Activated CD8-positive, alpha-beta memory T cell treated with anti-CD3 and anti-CD28 coated beads for 36 hours (primary cell): Measurements from ENCODE around the gene PCNX2. TPM values are rescaled to one million over a fixed set of nuclear protein-coding genes. Genes with fewer than 3 reads are reported as not detected.

Source experiments
- CTCF ChIA-PET: fragments of 350-600 bp; sonication (Branson Sonifier 250); formaldehyde crosslinking; loops from one replicate; lab custom pipeline; 2021; ENCODE audit warnings: antibody characterized with exemption; lab: Charles Lee
- POLR2A ChIA-PET: fragments of 350-600 bp; sonication (Branson Sonifier 250); formaldehyde crosslinking; loops from one replicate; lab custom pipeline; 2021; ENCODE audit warnings: antibody characterized with exemption; lab: Charles Lee
- total RNA-seq, 2 experiments: library from RNA; stranded (reverse); gene quantifications; one replicate each; pipeline ENCODE4 v1.2.3, GENCODE V29; 2021

PCNX2 gene, protein sequence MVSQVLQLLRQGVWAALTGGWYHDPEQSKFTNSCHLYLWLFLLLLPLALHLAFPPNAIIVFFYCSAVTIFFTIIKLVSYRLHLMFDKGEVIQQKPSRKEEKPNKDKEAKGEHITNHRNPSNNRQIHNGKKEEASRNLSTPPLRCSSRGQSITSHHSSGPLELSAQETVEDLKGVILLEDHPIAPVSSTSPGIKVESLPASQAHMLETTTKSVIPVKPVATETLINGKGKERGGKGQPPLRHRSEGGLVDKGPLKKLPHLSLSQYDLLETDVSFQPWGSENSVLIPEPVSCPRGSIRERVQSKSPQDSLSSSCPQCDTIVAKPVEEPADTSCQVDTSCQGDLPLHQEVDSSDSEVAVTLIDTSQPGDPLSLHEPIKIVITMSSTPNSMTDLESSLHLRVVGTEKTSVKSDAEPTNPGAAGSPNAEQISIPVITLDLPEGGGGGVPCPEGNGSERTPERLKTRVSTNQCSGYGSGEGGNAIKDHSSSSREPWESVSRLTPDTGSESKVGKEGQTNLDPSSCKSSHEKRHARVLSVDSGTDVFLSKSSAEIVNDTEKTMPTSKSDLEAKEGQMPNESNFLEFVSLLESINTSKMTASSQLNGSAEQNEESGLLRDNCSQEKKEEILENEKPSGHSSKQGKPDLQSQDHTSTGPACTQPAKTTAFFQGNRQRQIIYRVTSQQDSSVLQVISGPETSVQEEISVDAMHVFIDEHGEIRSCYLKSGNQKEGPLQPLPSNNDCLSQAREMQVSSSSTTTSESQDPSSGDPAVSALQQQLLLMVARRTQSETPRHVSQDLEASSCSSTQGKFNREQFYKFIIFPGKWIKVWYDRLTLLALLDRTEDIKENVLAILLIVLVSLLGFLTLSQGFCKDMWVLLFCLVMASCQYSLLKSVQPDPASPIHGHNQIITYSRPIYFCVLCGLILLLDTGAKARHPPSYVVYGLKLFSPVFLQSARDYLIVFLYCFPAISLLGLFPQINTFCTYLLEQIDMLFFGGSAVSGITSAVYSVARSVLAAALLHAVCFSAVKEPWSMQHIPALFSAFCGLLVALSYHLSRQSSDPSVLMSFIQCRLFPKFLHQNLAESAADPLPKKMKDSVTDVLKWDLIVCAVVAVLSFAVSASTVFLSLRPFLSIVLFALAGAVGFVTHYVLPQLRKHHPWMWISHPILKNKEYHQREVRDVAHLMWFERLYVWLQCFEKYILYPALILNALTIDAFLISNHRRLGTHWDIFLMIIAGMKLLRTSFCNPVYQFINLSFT (N-terminal part only)
- total RNA-seq, result 10 to 100 TPM; 18.7 to 20.2 TPM

DNA sequence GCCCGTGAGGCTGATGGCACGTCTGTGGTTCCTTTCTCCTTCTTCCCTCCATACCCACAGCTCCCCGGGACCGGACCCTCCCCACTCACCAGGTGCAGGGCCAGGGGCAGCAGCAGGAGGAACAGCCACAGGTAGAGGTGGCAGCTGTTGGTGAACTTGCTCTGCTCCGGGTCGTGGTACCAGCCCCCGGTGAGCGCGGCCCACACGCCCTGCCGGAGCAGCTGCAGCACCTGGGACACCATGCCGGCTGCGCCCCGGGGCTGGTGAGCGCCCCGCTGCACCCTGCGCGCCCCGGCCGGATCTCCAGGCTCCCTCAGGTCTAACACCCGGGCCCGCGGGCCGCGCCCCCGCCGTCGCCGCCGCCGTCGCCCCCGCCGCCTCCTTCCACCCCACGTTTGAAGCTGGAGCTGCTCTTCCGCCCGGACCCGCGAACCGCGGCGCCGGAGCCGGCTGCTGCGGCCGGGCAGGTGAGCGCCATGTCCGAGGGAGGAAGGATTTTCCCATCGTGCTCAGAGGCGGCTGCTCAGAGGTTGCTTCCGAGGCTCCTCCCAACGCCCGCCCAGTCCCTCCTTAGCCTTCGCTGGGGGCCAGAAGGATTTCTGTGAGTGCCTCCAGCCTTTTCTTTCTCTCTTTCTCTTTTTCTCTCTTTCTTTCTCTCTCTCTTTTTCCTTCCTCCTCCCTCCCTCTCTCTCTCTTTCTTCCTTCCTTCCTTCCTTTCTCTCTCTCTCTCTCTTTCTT, at the start of gene PCNX2:
PCNX2 (minus strand) TSS at position 489 of the 738 bp plus-strand sequence; CDS start at position 242, 247 bp downstream.
- CTCF ChIA-PET, result no interaction called here
- POLR2A ChIA-PET, result interaction anchor here (0.6 to 1.4 kb wide), 2 partner anchors 33 to 54 kb away, joined by 3 to 5 read pairs; no protein-coding TSS in a partner anchor

DNA sequence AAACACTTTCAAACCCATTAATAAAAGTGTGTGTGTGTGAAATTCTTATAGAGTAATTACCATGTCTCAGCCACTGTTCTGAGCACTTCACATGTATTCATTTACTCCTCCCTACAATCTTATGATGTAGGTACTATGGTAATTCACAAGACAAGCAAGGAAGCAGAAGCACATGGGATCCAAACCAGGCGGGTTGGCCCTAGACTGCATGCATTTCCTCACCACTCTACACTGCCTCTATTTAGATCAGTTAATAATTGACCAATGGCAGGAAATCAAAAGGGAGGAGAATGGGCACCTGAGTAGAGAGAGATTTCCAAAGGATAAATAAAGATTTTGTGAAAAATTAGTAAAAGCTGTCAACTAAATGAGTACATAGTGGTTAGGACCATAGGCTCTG, 47.7 kb upstream of the PCNX2 start:
- ChIA-PET POLR2A (interaction anchor here (0.5 kb wide), 1 partner anchor 595 kb away, joined by 3 read pairs; no protein-coding TSS in a partner anchor), CTCF (no interaction called here)

DNA sequence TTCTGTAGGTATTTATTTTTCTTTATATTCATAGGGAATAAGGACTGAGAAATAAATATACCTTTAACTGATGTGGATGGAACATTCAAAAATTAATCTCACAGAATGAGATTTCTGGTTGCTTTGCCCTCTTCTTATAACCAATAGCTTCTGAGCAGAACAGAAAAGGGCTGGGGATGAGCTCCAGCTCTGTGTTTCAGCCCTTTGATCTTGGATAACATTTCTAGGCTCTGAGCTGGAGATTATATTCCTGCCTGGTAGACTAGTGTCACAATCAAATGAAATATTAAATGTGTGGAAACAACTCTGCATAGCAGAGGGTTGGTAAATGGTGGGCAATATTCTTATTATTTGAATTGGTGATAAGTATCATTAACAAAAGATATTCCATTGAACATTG, 46.6 kb upstream of the PCNX2 start:
- CTCF ChIA-PET, result no interaction called here

DNA sequence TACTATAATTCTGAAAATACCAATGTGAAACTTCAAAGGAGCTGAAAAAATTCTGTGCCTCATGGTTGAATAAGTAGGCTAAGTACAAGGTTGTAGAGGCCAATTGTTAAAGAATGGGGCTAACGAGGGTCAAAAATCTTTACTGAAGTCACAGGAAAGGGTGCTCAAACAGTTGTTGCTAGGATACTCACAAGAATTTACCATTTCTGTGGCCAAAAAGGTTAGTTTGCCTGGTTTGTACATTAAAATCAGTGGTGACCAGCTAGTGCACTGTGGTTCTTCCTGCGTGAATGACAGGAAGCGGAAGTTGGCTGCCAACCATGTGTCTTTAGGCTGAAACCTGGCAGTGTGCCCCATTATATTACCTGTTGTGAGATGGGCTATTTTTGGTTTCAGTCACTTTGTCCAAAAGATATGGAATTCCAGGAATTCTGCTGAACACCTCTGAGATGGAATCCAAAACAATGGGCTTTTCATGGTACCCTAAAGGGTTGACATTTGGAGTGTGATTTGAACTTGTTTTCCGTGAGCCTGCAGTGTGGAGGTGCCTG, 45.5 kb upstream of the PCNX2 start:
- ChIA-PET CTCF (interaction anchor here (0.8 kb wide), 1 partner anchor 11 kb away, joined by 3 read pairs; no protein-coding TSS in a partner anchor), POLR2A (no interaction called here)

More for the DNA sequence above, 46.6 kb upstream of the PCNX2 start:
- POLR2A ChIA-PET, result no interaction called here

DNA sequence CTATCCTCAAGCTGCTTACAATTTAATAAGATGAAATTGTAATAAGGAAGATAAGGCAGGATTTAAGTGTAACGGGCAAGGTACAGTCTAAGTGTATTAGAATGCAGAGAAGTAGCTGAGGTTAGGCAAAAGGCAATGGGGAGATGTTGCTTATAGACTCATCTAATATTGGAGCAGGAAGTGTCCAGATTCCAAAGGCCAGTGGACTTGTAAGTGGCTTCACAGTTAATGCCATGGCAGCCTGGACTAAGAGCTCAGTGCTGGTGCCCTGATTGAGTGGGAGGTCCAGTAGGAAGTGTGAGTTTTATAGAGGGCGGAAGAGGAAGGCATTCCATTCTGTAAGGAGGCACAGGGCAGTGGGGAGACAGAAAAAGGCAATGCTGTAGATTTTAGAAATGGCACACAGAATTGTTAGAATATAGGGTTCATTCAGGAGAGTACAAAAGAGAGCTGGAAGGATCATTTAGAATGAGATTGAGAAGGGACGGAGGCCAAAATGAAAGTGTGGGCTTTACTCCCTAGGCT, 44.6 kb upstream of the PCNX2 start:
- CTCF ChIA-PET, result no interaction called here
- POLR2A ChIA-PET, result no interaction called here

DNA sequence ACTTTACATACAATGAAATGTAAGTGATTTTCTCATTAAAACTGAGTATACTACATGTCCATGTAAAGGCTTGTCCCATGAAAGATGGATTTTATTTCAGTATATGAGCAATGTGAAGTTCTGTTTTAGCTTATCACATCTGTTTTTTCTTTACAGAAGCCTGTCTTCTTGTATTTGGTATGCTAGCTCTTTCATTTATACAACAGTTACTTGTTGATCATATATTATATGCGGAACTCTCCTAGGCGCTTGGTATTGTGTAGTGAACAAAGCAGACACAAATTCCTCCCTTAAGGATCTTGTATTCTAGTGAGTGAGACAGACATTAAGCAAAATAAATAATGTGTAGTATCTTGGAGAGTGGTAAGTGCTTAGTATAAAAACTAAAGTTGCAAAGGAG, 42.6 kb upstream of the PCNX2 start:
- ChIA-PET POLR2A (no interaction called here), CTCF (no interaction called here)

DNA sequence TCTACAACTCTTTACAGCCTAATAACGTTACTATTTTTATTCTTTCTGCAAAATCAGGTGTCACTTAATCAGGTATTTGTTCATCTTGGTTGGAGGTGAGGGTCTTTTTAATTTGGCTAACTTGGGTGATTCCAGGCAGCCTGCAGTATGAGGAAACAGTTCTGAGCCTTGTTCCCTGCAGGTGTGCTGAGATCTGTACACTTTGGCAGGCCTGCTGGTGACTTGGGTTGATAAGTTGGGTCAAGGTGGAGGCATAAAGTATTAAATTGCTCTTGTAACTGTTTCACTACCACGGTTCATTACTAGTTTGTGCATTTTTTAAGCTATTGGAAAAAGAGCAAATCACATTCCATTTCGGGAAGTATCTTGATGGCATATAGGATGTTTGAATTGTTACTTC, 42.0 kb upstream of the PCNX2 start:
- POLR2A ChIA-PET, result no interaction called here
- CTCF ChIA-PET, result no interaction called here

DNA sequence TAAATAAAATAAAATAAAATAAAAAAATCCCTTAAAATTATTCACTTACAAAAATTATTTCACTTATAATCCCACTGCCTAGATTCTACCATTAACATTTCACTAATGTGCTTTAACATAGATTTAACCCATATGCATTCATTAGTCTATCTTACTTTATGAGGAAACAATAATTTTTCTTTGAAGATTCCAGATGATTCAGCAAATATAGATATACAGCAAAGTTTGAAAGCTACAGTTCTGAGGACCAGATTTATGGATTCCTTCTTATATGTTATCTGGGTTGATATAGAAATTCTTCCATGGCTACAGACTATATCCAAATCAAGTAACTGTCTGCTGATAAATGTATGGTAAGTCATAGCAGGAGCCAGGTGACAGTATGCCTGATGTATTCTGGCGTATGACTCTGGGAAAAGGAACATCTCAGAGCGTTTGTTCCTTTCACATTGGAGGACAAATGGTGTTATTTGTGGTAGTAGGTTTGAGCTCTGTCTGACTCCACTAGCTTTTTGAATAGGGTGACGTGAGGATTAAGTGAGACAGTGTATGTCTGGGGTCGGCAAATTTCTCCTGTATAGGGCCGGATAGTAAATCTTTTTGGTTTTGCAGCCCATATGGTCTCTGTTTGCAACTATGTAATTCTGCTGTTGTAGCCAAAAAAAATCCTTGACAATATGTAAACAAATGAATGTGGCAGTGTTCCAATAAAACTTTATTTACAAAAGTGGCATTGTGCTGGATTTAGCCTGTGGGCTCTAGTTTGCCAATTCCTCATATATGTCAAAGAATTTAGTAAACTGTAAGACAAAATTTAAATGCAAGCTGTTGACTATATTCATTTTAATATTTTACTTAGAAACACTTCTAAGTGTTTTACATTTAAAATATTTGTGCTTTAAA, 41.3 kb upstream of the PCNX2 start:
- ChIA-PET CTCF (no interaction called here), POLR2A (no interaction called here)

DNA sequence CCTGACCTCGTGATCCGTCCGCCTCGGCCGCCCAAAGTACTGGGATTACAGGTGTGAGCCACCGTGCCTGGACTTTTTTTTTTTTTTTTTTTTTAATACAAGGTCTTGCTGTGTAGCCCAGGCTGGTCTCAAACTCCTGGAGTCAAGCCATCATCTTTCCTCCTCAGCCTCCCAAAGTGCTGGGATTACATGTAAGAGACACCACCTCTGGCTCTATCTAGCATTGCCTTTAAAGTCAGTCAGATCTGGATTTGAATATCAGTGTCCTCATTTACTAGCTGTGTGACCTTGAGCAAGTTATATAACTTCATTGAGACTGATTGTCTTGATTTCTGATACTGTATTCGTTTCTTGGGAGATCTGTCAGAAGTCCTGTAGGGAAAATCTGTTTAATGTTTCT, 38.6 kb upstream of the PCNX2 start:
- ChIA-PET CTCF (no interaction called here), POLR2A (interaction anchor here (0.7 kb wide), 1 partner anchor 387 kb away, joined by 7 read pairs; no protein-coding TSS in a partner anchor)

DNA sequence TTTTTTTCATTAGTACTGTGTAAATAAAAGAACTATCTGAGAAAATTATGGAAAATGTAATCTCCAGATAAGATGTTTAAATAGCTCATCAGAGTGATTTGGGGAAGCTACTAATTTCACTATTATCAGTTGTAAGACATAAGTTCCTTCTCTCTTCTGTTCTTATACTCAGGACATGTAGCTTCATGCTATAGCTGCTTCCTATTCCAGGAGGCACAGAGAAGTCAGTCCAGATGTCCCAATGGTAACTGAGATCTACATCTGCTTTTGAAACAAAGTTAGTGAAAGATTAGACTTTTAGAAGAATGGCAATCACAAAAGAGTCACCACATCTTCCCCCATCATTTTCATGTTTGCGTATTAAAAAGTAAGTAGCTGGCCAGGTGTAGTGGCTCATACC, 37.6 kb upstream of the PCNX2 start:
- ChIA-PET POLR2A (no interaction called here), CTCF (no interaction called here)

DNA sequence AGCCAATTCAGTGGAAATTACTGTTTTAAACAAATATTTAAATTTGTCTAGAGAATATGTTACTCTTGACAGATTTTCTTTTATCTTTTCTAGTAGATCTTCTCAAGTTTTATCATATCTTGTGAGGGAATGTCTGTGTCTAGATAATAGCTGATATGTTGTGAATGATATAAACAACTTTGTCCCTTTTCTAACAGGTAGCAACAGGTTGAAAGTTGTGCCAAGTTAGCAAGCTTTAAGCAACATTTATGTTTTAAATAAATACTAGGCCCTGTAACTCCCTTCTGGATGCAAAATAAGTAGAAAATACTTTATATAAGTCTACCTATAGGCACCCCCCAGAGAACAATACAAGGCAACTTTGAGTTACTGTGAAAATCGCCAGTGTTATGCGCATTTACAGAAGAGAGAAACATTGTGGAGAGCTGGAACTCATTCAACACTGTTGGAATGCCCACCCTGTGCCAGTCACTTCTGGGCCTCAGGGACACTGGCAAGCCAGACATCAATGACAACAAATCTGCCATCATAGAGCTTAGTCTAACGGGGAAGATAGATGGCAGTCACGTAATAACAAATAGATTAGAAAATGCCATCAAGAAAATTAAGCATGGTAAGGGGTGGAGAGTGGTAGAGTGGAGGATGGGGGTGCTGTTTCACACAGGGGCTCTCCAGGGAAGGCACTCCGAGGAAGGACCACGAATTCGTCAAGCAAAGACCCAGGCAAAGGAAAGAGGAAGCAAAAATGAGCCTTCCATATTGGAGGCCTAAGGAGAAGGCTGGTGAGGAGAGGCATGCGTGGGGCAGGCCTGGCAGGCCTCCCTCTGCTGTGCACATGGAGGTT, 36.4 kb upstream of the PCNX2 start:
- ChIA-PET POLR2A (no interaction called here), CTCF (no interaction called here)

DNA sequence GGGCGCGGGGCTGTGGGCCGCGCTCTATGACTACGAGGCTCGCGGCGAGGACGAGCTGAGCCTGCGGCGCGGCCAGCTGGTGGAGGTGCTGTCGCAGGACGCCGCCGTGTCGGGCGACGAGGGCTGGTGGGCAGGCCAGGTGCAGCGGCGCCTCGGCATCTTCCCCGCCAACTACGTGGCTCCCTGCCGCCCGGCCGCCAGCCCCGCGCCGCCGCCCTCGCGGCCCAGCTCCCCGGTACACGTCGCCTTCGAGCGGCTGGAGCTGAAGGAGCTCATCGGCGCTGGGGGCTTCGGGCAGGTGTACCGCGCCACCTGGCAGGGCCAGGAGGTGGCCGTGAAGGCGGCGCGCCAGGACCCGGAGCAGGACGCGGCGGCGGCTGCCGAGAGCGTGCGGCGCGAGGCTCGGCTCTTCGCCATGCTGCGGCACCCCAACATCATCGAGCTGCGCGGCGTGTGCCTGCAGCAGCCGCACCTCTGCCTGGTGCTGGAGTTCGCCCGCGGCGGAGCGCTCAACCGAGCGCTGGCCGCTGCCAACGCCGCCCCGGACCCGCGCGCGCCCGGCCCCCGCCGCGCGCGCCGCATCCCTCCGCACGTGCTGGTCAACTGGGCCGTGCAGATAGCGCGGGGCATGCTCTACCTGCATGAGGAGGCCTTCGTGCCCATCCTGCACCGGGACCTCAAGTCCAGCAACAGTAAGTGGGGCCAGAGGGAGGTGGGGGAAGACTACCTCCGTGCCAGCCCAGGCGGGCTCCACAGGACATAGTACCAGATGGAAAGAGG, 32.8 kb upstream of the PCNX2 start:
- ChIA-PET CTCF (no interaction called here), POLR2A (interaction anchor here (1.0 kb wide), 1 partner anchor 33 kb away, joined by 5 read pairs; the partner anchor contains the start of gene PCNX2)

DNA sequence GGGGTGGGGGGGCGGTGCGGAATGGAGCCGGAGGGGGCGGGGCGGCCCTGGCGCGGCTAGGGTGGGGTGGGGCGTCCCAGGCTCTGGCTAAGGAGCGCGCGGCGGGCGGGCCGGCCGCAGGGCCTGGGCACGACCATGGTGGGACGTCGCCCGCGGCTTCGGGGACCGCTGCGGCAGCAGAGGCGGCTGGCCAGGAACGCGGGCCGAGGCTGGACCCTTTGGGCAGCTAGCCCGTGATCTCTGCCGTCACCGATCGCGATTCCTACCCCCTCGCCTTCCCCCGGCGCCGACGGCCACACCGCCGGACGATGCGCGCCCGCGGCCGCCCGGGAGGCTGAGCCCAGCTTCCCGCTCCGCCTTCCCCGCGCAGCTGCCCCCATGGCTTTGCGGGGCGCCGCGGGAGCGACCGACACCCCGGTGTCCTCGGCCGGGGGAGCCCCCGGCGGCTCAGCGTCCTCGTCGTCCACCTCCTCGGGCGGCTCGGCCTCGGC, 32.2 kb upstream of the PCNX2 start, which contains the start of gene MAP3K21:
MAP3K21 (plus strand) TSS at position 74 of the 491 bp plus-strand sequence; CDS start at position 379, 305 bp downstream.
- CTCF ChIA-PET, result no interaction called here
- POLR2A ChIA-PET, result interaction anchor here (1.0 kb wide), 1 partner anchor 33 kb away, joined by 5 read pairs; the partner anchor contains the start of gene PCNX2

DNA sequence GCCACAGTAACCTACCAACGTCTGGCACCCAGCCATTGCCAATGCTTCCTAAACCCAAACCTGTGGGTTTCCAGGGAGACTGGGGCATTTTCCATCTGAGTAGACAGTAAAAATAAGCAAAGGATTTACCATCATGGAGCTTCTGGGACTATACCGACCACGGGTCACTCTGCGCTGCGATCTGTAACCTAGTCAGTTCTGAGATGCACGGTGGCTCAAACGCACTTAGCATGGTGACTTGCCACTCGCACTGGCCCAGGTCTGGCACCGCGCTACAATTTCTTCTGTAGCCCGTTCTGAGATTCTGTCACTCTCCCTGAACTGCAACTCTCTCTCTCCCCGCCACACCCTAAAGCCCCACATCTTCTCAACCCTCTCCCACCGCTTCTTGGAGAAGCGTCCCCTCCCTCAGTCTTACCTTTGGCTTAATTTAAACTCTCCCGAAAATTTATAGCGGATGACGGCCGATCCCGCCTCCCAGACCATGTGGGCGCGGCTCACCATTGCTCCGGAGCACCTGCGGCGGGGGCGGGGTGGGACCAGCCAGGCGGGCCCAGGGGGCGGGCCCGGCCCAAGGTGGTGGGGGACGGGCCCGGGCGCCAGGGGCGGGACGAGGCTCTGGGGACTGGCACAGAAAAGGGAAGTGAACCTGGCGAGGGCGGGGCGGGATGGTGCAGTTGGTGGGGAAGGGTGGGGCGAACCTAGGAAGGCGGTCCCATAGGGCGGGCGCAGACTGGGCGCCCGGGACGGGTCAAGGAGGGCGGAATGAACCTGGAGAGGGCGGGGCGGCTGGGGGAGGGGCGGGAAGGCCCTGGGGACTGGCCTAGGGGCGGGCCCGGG, 31.5 kb upstream of the PCNX2 start:
- CTCF ChIA-PET, result interaction anchor here (1.2 kb wide), 1 partner anchor 12 kb away, joined by 3 read pairs; no protein-coding TSS in a partner anchor
- POLR2A ChIA-PET, result no interaction called here
